GM21423 (cell line): ENCODE results near the gene METTL9.
"Not testable (repeated sequence)": the region's sequence is repeated elsewhere in the genome, so short reads cannot be mapped to it uniquely, and the experiment has no call there.

Source experiments
- ATAC-seq: cut with Tn5 transposase; IDR thresholded peaks from one replicate; pipeline ENCODE4 v1.9.1; 2021; ENCODE audit warnings: mild to moderate bottlenecking, moderate library complexity; ENCODE audit not compliant: unreplicated experiment

METTL9 gene

DNA sequence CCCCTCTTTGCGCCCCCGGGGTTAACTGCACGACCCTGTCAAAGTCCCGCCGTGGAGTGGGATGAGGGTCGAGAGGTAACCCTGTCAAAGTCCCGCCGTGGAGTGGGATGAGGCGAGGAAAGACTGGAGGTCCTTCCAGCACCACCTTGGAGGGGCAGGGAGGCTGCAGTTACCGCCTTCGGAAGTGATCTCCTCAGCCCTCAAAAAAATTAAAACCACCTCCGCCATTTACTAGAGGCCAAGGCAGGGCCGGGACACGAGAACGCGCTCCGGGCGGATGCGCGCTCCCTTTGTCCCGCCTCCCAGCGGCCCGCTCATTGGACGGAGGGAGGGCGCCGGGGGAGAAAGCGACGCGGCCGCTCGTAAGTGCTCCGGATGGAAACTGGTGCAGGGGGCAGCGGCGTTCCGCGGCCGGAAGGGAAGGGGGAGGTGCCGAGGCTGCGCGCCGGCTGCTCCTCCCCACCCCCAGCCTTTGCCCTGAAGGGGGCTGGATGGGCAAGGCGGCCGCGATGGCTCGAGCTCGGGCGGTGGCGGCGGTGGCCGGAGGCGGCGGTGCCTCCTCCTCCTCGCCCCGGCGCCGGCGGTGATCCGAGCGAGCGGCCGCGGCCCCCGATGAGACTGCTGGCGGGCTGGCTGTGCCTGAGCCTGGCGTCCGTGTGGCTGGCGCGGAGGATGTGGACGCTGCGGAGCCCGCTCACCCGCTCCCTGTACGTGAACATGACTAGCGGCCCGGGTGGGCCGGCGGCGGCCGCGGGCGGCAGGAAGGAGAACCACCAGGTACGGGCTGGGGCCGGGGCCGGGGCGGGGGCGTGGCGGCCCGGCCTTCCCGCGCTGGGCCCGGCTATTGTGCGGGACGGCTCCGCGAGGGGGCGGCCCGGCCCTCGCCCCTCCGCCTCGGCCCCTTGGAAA is at the start of gene METTL9:
METTL9 (plus strand) TSS at position 456 of the 909 bp plus-strand sequence; CDS start at position 613, 157 bp downstream.
- ATAC-seq: peak; percentile 92

DNA sequence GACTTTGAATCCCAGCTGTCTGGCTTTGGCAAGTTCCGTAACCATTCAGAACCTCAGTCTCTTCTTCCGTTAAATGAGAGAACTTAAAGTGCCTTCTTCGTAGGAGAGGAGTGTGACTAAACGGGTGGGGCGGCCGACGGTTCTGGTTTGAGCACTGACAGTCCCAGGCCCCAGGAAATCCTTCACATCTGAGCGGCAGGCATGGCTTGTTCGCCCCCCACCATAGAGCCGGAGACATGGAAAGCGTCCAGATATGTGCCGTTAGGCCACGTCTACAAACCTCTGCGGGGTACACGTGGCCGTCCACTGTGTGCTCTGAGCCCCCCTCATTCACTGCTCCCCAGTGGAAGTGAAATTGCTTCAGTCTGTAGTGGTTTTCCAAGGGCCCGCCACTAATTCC is 49.4 kb upstream of the METTL9 start:
- ATAC-seq: not testable (repeated sequence)

DNA sequence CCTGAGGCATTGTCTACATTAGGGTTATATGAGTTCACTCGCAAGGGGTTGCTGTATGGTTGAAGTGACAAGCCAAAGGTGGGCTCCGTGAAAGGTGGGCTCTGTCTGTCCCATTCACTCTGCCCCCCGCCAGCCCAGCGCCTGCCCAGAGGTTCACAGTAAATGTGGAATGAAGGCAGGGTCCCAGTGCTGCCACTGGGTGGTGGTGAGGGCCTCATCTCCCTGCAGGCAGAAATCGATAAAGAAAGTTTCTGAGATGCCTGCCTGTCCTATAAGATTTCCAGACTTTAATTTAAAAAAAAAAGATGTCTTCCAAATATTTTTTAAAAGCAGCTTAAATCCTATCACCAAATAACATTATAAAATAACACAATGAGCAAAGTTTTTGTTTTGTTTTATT is 48.9 kb upstream of the METTL9 start:
- not testable (repeated sequence) for ATAC-seq

DNA sequence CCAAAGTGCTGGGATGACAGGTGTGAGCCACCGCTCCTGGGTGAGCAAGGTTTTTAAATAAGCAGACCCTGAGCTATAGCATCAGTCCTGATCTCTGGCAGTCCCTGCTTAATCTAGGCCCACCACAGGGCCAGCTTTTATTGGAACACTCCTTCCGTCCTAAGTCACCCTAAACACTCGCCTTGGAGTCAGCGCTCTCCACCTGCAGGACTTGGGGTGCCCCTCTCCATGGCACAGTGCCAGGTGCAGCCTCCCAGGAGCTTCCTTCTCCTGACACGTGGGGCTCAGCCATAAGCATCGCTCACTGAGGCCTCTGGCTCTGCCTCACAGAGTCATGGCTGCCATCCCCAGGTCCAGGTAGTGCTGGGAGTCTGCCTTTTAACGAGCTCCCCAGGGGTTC is 48.3 kb upstream of the METTL9 start:
- not testable (repeated sequence) for ATAC-seq

DNA sequence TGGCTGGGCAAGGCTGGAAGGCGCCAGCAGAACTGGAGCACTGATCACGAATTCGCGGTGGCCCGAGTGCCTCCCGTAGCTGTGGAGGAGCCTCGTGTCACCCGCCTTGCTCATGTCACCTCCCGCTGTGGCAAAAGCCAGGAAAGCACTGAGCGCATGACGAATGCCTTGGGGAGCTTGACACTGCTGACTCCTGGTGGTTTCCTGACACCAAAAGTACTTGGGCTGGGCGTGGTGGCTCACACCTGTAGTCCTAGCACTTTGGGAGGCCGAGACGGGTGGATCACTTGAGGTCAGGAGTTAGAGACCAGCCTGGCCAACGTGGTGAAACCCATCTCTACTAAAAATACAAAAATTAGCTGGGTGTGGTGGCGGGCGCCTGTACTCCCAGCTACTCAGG is 47.8 kb upstream of the METTL9 start:
- not testable (repeated sequence) for ATAC-seq

DNA sequence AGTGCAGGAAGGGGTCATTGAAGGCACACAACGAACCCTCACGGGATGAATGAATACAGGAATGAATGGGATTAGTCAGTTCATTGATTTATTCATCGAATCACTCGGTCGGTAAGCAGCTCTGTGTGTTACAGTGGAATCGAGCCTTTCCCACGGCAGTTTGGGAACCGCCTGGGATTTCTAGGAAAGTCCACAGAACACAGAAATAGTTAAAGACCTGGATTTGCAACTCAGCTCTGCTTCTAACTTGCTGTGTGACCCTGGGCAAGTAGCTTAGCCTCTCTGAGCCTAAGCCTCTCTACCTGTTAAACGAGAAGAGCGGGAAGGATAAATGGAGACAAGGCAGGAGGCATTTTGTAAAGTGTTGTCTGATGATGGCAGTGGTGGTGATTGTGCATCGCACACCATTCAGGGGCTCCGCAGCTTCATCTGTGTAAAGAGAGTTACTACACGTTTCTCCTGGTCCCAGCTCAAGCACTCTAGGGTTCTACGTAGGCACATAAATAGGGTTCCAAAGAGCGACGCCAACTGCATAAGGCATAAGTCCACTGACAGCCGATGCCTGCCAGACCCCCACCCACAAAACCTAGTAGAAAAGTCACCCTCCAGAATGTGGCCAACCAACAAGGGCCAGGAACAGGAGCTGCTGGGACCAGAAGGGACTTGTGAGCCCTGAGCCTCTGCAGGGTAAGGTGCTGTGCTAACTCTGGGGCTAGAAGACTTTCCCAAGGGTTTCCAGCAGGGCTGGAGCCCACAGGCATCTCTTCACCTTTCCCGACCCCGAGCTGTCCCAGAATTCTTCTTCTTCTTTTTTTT is 45.7 kb upstream of the METTL9 start:
- ATAC-seq: not testable (repeated sequence)

DNA sequence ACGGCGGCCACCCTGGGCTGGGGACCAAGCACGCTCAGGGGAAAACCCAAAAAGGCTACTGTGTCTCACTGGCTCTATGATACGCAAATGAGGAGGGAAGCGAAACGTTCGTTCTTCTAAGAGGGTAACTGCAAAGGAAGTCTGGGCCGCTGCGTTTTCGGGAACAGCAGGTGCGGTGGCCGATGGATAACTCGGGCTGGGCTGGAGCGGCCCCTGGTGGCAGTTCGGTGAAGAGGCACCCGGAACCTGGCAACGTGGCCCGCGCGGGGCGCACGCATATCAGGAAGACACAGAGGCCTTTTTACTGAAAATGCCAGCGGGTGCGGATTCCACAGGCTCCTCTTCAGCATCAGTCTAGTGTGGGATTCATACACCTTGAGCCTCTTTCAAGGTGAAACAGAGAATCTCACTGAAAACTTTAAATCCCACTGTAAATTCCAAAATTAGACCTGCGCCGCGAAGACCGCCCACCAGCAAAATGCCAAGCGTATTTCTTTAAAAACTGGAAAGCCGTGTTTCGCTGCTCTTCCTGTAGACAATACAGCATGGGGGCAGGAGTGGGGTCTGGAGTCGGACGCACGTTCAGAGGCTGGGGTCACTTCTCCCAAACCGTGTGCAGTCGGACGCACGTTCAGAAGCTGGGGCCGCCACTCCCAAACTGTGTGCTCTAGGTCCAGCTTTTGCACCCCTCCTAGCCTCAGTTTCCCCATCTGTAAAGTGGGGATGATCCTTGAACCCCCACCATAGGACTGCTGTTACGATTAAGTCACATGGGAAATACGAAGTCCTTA is 44.4 kb upstream of the METTL9 start:
- peak; percentile 94 for ATAC-seq

DNA sequence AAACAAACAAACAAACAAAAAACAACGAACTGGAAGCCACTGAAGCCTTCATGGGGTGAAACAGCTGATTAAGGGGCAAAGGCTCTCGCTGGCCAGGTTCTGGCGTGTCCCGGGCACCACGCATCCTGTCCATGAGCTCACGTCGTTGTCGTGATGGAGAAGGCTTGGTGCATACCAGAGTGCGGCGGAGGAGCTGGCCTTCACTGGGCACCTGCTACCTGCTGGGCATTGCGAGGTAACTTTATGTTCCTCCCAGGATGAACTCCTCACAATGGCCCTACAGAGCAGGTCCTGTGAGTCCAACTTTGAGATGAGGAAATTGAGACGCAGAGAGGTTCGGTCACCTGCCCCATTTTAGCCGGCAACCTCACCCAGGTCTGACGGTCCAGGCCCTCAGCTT is 43.8 kb upstream of the METTL9 start:
- ATAC-seq: not testable (repeated sequence)

DNA sequence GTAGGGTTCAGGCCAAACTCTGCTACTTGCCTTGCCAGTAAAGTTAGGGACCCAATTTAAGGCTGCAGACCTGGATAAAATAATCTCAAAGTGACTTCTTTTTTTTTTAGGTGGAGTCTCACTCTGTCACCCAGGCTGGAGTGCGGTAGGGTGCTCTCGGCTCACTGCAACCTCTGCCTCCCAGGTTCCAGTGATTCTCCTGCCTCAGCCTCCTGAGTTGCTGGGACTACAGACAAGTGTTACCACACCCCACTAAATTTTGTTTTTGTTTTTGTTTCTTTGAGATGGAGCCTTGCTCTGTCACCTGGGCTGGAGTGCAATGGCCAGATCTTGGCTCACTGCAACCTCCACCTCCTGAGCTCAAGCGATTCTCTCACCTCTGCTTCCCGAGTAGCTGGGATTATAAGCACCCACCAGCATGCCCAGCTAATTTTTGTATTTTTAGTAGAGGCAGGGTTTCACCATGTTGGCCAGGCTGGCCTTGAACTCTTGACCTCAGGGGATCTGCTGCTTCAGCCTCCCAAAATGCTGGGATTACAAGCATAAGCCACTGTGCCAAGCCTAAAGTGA is 43.3 kb upstream of the METTL9 start:
- not testable (repeated sequence) for ATAC-seq

DNA sequence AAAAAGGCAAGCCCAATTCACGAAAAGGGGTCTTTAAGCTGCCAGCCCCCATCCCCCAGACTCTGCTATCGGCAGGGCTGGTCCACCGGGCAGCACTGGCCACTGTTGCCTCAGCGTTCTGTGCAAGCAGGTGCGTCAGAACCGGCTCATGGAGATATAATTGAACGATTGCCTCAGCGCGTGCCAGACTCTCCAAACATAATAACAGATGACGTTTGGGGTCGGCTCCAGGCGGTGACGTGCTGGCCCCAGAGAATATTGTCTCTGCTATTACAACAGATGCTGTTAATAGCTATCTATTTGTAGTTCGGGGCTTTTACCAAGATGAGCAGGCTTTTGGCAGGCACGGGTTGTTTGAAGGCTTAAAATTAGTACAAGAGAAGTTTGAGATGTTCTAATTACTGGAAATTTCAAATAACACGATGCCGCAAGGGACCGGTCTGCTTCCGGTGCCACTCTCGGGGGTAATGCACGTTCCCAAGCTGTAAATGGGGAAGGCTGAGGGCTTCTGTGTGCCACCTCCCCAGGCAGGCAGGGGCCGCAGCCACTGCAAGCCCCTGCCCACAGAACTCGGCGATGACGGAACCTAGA is 42.6 kb upstream of the METTL9 start:
- ATAC-seq: not testable (repeated sequence)

DNA sequence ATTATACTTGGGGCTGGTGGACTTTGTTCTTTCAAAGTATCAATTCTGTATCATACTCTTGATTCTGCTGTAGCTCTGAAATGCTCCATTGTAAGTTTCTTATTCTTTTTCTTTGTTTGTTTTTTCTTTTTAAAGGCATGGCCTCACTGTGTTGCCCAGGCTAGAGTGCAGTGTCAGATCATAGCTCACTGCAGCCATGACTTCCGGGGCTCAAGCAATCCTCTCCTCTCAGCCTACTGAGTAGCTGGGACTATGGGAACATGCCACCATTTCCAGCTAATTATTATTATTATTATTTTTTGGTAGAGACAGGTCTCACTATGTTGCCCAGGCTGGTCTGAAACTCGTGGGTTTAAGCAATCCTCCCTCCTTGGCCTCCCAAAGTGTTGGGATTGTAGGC is 38.9 kb upstream of the METTL9 start:
- no peak for ATAC-seq

DNA sequence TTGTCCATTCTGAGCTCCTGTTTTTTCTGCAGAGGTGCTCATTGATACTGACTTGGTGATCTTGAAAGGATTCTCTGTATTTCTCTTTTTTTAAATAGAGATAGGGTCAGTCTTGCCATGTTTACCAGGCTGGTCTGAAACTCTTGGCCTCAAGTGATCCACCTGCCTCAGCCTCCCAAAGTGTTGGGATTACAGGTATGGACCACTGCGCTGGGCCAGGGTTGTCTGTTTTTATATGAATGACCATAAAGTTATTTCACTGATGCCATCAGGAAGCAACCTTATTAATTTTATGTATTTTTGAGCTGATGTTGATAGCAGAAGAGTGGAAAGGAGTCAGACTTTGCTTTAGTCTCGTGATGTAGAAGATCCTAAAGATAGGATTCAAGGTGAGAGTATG is 35.7 kb upstream of the METTL9 start:
- no peak for ATAC-seq

DNA sequence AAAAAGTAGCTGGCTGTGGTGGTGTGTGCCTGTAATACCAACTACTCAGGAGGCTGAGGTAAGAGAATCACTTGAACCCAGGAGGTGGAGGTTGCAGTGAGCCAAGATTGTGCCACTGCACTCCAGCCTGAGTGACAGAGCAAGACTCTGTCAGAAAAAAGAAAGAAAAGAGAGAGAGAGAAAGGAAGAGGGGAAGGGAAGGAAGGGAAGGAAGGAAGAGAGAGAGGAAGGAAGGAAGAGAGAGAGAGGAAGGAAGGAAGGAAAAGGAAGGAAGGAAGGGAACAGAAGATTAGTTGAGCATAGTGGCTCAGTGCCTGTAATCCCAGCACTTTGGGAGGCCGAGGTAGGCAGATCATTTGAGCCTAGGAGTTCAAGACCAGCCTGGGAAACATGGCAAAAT is 35.0 kb upstream of the METTL9 start:
- not testable (repeated sequence) for ATAC-seq

DNA sequence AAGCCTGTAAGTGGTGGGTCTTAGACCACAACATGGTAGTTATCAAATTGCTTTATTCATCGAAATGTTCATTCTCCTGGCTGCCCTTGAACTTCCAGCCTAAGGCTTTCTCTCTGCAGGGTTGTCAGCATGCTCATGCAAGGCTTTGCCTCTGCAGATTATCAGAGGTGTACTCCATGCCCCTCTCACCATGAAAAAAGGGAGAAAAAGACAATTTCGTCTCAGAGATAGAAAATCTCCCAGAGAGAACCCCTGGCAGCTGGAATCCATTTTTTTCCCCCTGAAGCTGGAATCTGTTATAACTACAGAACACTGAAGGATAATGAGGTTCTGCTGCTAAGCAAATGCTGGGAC is 33.9 kb upstream of the METTL9 start:
- no peak for ATAC-seq

DNA sequence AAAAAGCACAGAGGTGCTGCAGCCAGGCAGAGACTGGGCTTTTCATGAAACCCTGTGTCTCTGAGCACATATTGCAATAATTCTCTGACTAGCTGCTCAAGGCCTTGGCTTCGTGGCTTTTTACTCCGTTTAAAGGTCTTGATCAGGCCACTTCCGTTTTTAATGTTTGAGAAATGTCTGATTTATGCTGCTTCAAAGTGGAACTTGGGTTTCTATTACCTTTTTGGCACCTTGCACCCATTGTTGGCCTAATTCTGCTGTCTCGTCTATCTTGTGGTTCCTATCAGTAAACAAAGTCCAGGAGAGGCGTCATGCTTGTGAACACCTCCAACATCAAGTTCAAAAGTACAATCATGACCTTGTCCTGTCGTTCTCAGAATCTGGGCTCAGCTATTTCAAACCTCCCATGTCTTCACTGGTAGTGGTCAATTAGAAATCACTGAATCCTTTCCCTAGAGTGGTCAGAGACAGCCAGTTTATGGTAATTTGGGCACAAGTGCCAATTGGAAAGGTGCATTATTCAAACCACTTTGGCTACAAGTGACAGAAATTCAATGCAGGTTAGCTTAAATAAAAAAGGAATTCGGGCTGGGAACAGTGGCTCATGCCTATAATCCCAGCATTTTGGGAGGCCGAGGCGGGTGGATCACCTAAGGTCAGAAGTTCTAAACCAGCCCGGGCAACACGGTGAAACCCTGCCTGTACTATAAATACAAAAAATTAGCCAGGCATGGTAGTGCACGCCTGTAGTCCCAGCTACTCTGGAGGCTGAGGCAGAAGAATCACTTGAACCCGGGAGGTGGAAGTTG is 33.3 kb upstream of the METTL9 start:
- ATAC-seq: no peak

DNA sequence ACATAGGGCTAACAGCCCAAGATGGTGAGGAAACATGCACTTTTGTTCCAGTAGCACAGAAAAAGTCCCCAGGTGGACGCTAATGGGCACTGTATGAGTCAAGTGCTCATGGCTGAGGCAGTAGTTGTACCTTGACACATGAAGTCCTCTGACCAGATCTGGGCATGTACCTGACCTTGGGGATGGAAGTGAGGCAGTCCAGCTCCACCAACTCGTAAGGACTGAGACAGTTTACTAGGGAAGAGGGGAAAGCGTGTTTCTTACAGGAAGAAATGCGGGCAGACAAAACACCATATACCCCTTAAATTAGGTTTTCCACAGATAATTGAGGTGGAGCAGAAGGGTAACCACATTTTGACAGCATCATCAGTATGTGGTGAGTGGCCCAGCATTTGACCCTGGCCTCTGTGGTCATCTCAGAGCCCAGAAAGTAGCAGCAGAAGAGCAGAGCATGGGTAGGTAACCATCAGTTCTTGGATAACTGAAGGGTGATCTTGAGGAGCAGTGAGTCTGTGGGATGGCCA is 32.4 kb upstream of the METTL9 start:
- no peak for ATAC-seq

DNA sequence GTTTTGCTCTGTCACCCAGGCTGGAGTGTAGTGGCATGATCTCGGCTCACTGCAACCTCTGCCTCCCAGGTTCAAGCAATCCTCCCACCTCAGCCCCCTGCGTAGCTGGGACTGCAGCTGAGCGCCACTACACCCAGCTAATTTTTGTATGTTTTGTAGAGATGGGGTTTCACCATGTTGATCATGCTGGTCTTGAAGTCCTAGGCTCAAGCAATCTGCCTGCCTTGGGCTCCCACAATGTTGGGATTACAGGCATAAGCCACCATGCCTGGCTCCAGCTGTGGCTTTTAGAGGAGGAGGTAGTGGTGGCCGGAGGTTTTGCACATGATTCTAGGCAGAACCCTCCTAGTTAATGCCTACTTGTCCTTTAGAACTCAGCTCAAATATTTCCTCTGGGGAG is 31.9 kb upstream of the METTL9 start:
- ATAC-seq: not testable (repeated sequence)

DNA sequence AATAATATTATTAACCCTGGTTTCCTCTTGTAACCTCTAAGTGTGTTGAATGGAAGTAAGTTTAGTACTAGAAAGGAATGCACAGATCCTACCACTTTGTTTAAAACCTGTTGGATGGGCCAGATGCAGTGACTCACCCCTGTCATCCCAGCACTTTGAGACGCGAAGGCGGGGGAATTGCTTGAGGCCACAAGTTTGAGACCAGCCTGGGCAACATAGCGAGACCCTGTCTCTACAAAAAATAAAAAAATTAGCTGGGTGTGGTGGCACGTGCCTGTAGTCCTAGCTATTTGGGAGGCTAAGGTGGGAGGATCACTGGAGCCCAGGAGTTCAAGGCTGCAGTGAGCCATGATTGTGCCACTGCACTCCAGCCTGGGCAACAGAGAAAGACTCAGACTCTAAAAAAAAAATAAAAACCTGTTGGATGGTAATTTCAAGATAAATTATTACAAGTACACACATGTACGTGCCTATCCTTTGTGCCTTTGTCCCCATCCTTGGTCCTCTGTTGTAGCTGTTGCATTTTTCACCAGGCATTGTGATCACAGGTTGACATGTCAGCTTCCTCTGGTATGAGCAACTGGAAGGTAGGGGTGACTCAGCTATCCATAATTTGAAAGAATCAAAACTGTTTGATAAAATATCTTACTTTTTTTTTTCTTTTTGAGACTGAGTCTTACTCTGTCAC is 30.7 kb upstream of the METTL9 start:
- ATAC-seq: no peak

DNA sequence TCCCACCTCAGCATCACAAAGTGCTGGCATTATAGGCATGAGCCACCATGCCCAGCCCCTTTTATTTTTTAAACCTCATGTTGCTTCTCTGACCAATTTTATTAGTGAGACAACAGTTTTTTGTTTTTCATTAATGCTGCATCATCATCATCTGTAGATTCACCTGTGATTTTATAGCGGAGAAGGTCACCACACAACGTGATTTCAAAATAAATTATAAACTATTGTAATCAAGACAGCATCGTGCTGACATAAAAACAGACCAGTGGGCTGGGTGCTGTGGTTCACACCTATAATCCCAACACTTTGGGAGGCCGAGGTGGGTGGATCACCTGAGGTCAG is 28.7 kb upstream of the METTL9 start:
- ATAC-seq: no peak
